GM12874 (cell line): Measurements from ENCODE around the gene LCE2C.

Experiments used
- TF ChIP-seq, protein P1 (sequence below): IDR thresholded peaks from 2 replicates; pipeline ENCODE4 v1.5.1; 2011; ENCODE audit warnings: low read depth, mild to moderate bottlenecking, control low read depth, low read length, moderate library complexity; ENCODE audit not compliant: insufficient read depth

LCE2C gene

DNA sequence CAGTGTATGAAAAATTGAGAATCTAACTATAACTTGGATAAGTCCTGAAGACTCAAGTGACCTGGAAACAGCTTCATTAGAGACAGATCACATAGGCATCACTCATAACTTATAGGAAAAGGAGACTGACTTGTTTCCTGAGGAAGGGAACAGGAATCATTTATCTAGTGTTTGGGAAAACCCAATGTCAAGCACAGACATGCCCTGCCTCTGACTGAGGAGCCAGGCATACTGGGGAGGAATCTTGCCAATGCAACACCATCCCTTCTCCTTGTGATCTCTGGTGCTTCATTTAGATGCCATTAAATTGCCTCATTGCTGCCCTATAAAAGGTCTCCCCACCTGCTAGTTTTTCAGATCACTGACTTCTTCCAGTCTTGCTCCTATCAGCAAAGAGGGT, 43.2 kb downstream of the LCE2C start:
- TF ChIP-seq, protein P1, sequence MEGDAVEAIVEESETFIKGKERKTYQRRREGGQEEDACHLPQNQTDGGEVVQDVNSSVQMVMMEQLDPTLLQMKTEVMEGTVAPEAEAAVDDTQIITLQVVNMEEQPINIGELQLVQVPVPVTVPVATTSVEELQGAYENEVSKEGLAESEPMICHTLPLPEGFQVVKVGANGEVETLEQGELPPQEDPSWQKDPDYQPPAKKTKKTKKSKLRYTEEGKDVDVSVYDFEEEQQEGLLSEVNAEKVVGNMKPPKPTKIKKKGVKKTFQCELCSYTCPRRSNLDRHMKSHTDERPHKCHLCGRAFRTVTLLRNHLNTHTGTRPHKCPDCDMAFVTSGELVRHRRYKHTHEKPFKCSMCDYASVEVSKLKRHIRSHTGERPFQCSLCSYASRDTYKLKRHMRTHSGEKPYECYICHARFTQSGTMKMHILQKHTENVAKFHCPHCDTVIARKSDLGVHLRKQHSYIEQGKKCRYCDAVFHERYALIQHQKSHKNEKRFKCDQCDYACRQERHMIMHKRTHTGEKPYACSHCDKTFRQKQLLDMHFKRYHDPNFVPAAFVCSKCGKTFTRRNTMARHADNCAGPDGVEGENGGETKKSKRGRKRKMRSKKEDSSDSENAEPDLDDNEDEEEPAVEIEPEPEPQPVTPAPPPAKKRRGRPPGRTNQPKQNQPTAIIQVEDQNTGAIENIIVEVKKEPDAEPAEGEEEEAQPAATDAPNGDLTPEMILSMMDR: no peak

DNA sequence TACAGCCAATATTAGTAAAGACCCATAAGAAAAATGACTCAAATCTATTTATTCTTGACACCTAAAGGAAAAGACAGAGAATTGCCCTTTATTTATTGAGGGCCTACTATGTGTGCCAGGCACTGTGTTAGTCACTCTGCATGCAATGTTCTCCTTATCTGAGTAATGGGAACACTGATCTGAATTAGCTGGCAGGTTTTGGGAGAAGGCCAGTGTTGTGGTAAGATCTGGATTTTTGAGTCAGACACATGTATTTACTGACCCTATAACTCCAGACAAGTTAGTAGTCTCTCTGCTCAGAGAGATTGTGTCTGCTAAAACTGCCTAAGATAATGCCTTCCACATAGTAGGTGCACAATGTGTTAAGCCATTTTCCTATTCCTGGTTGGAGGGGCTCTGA, 50.2 kb downstream of the LCE2C start:
- TF ChIP-seq, protein P1: no peak
